Endothelial cell of umbilical vein (primary cell): ENCODE measurements around the gene SCO2. TPM values are rescaled to one million over a fixed set of nuclear protein-coding genes. Genes with fewer than 3 reads are reported as not detected.
"Not testable (repeated sequence)": the region's sequence is repeated elsewhere in the genome, so short reads cannot be mapped to it uniquely, and the experiment has no call there.

Source experiments
- BruUV-seq: library from RNA; stranded (reverse); fragments of 400-500 nt; replicated peaks from 2 replicates; lab custom pipeline; 2021; lab: Mats Ljungman, UMichigan
- CTCF ChIA-PET: fragments of 300-600, 350-600 bp; sonication (Branson Sonifier 250); formaldehyde crosslinking; loops from one replicate; lab custom pipeline; 2021; ENCODE audit warnings: antibody characterized with exemption, inconsistent platforms; lab: Charles Lee
- POLR2A ChIA-PET: fragments of 300-600, 350-600 bp; sonication (Branson Sonifier 250); formaldehyde crosslinking; loops from one replicate; lab custom pipeline; 2021; ENCODE audit warnings: antibody characterized with exemption, inconsistent platforms; lab: Charles Lee
- DNase-seq: peaks from one replicate; pipeline ENCODE4 v3.0.0-alpha.2; 2011; ENCODE audit warnings: low read depth, low spot score
- FAIRE-seq: peaks from 2 replicates; lab custom pipeline; 2011; peaks lifted over from hg19 to GRCh38; lab: Jason Lieb, UNC
- H2AFZ ChIP-seq: 2 replicates; pipeline ENCODE4 v1.6.0; 2012; ENCODE audit warnings: low read depth, low read length, control low read depth, inconsistent platforms
- H3K27ac ChIP-seq: 2 replicates; pipeline ENCODE4 v1.5.1; 2011; ENCODE audit warnings: low read depth, mild to moderate bottlenecking, control low read depth, low read length, moderate library complexity; ENCODE audit not compliant: insufficient read depth
- H3K27me3 ChIP-seq, 2 experiments: 2 replicates each; pipeline versions ENCODE4 v1.6.0 to v1.6.1; 2011; ENCODE audit warnings: low read length in 2 of 2, mixed read lengths in 1 of 2; ENCODE audit not compliant: control insufficient read depth in 2 of 2, insufficient read depth in 2 of 2
- H3K36me3 ChIP-seq, 2 experiments: 2 replicates in 1 of 2; 3 replicates in 1 of 2; pipeline ENCODE4 v1.5.1; 2011; ENCODE audit warnings: low read length in 2 of 2, mild to moderate bottlenecking in 1 of 2, moderate library complexity in 1 of 2; ENCODE audit not compliant: control insufficient read depth in 2 of 2, insufficient read depth in 2 of 2; ENCODE audit errors: extremely low read depth in 1 of 2
- H3K4me1 ChIP-seq: 3 replicates; pipeline ENCODE4 v1.5.1; 2011; ENCODE audit warnings: mild to moderate bottlenecking, low read length; ENCODE audit not compliant: control insufficient read depth, insufficient read depth; ENCODE audit errors: extremely low read depth
- H3K4me2 ChIP-seq: 2 replicates; pipeline ENCODE4 v1.6.1; 2011; ENCODE audit warnings: low read length, control low read depth, mixed read lengths; ENCODE audit not compliant: insufficient read depth
- H3K4me3 ChIP-seq, 3 experiments: fragments of 200-600 bp in 1 of 3; sonication (generic), shearing (Covaris generic) in 1 of 3; replicated peaks in 1 of 3; 2 replicates each; pipeline ENCODE4 v1.5.1; 2011 to 2016; ENCODE audit warnings: control low read depth in 3 of 3, low read length in 3 of 3, mild to moderate bottlenecking in 2 of 3, inconsistent platforms in 1 of 3, low read depth in 1 of 3, moderate library complexity in 1 of 3; ENCODE audit not compliant: insufficient read depth in 1 of 3
- H3K79me2 ChIP-seq: 2 replicates; pipeline ENCODE4 v1.6.0; 2012; ENCODE audit warnings: low read length, inconsistent platforms; ENCODE audit not compliant: control insufficient read depth, insufficient read depth
- H3K9ac ChIP-seq: replicated peaks from 2 replicates; pipeline ENCODE3; 2011; ENCODE audit warnings: low read length, control low read depth; ENCODE audit not compliant: insufficient read depth; ENCODE audit errors: extremely low read depth
- H3K9me1 ChIP-seq: replicated peaks from 3 replicates; pipeline ENCODE4 v1.6.0; 2011; ENCODE audit warnings: mild to moderate bottlenecking, low read length; ENCODE audit not compliant: control insufficient read depth, insufficient read depth; ENCODE audit errors: extremely low read depth
- H3K9me3 ChIP-seq: replicated peaks from 2 replicates; pipeline ENCODE4 v1.5.1; 2012; ENCODE audit warnings: low read length, inconsistent platforms; ENCODE audit not compliant: control insufficient read depth, insufficient read depth
- H4K20me1 ChIP-seq: replicated peaks from 2 replicates; pipeline ENCODE3; 2011; ENCODE audit warnings: mild to moderate bottlenecking, low read length; ENCODE audit not compliant: control insufficient read depth, insufficient read depth; ENCODE audit errors: extremely low read depth
- JUN ChIP-seq: IDR thresholded peaks from 2 replicates; pipeline ENCODE4 v1.6.1; 2011; ENCODE audit warnings: borderline replicate concordance, low read depth; ENCODE audit not compliant: insufficient read length, insufficient read depth
- MYC ChIP-seq: IDR thresholded peaks from one replicate; pipeline ENCODE4 v1.6.1; 2011; ENCODE audit warnings: mild to moderate bottlenecking, low read depth, low read length
- POLR2A ChIP-seq: IDR thresholded peaks from 2 replicates; pipeline ENCODE4 v1.6.1; 2012; ENCODE audit warnings: low read depth, mild to moderate bottlenecking, control low read depth, low read length
- dilution Hi-C: fragments of 300-500 bp; cut with MboI; formaldehyde crosslinking; loops from one replicate; pipeline ENCODE4 v1.15.0; 2019; ENCODE audit warnings: low sequenced_read_pairs; ENCODE audit not compliant: extremely low pct_ligation_motif_present
- intact Hi-C: fragments of 100-400 bp; cut with micrococcal nuclease; formaldehyde crosslinking; loops from one replicate; pipeline ENCODE4 v1.10.0; 2022
- polyA plus RNA-seq, 4 experiments: library from polyadenylated mRNA; depleted of rRNA in 3 of 4; stranded (reverse) in 3 of 4; unstranded in 1 of 4; fragments of >200 nt; gene quantifications; 2 replicates each; pipeline versions ENCODE4 v1.2.1 to v1.2.3, GENCODE V29; 2011 to 2012; ENCODE audit warnings: missing spikeins in 1 of 4
- total RNA-seq: library from RNA; stranded (reverse); gene quantifications from 2 replicates; pipeline ENCODE4 v1.2.3, GENCODE V29; 2021

SCO2 gene
- total and polyA plus RNA-seq, 2 donors (not counting 3 experiments of a cell fraction or from before 2014, with no cell fraction given), result 3.5 to 3.7 TPM

- Histone ChIP-seq H3K36me3 (no peaks in the 10 kb centered on the region), H3K4me2 (no peak overlapping the region), H3K9me3 (no peaks in the 10 kb centered on the region), H3K9ac (no peak overlapping the region), H3K27ac (no peak overlapping the region), H3K79me2 (no peaks in the 10 kb centered on the region), H3K27me3 (peaks cover 4 to 10% of the 10 kb centered on the region in 2 experiments), H3K4me3 (no peak overlapping the region), H3K9me1 (no peaks in the 10 kb centered on the region), H2AFZ (no peak overlapping the region), H4K20me1 (no peaks in the 10 kb centered on the region), H3K4me1 (peaks cover 18% of the 10 kb centered on the region)
- ChIA-PET CTCF (interaction anchor here (1.9 kb wide), 1 partner anchor 10 kb away, joined by 9 read pairs; the partner anchor contains the start of gene SCO2), POLR2A (no interaction called here)
- FAIRE-seq, result no peak
- TF ChIP-seq POLR2A (no peak), JUN (no peak), MYC (no peak)
- dilution Hi-C loops, result no loop called here
- no TSS peak for BruUV-seq
- intact Hi-C loops, result no loop called here
- DNase-seq, result no peak
Measured at GRCh38 chr22:50535113-50535512, 9.7 kb upstream of the SCO2 start.

GRCh38 chr22:50533856-50534711, 8.7 kb upstream of the SCO2 start:
- H3K27ac ChIP-seq, dilution Hi-C loops, H3K9ac ChIP-seq, DNase-seq, H2AFZ ChIP-seq, H3K4me3 ChIP-seq, POLR2A ChIA-PET, intact Hi-C loops, H3K36me3 ChIP-seq, BruUV-seq, H4K20me1 ChIP-seq, H3K79me2 ChIP-seq, H3K9me1 ChIP-seq, FAIRE-seq, H3K4me2 ChIP-seq, H3K9me3 ChIP-seq: not testable (repeated sequence)
- Histone ChIP-seq H3K4me1 (peaks cover 18% of the 10 kb centered on the region), H3K27me3 (peaks cover 3 to 13% of the 10 kb centered on the region in 2 experiments)
- CTCF ChIA-PET, result interaction anchor here (1.9 kb wide), 1 partner anchor 9 kb away, joined by 9 read pairs; the partner anchor contains the start of gene SCO2
